K562 (cell line): ENCODE measurements around the gene PDCD1LG2.

Experiments
- CEBPB ChIP-seq: fragments of 450-650 bp; IDR thresholded peaks from 2 replicates; pipeline ENCODE4 v1.6.1; 2016; ENCODE audit warnings: missing genetic modification characterization, missing compliant biosample characterization
- CREB1 ChIP-seq, 2 experiments: sonication (generic) in 1 of 2; formaldehyde crosslinking in 1 of 2; IDR thresholded peaks; 2 replicates each; pipeline versions ENCODE4 v1.6.1 to v1.8.0; 2012 to 2022; ENCODE audit warnings: inconsistent platforms in 1 of 2, mild to moderate bottlenecking in 1 of 2, missing genetic modification reagents in 1 of 2, moderate library complexity in 1 of 2
- ELF1 ChIP-seq: fragments of 200-800 bp; sonication (Bioruptor generic); IDR thresholded peaks from 2 replicates; pipeline ENCODE4 v1.6.1; 2016; ENCODE audit warnings: missing genetic modification characterization, missing compliant biosample characterization
- HNRNPL ChIP-seq: fragments of 200-400 bp; formaldehyde crosslinking; IDR thresholded peaks from 2 replicates; pipeline ENCODE4 v1.6.1; 2017; ENCODE audit warnings: low read depth, mild to moderate bottlenecking, low read length
- KDM1A ChIP-seq, 2 experiments: fragments of 450-650 bp; IDR thresholded peaks; 2 replicates each; pipeline ENCODE4 v1.6.1; 2016; ENCODE audit warnings: mild to moderate bottlenecking in 2 of 2
- KDM5B ChIP-seq: fragments of 200-600 bp; sonication (generic); IDR thresholded peaks from 2 replicates; pipeline ENCODE4 v1.6.1; 2012; ENCODE audit warnings: low read depth, mild to moderate bottlenecking, moderate library complexity, low read length, control low read depth, inconsistent platforms; ENCODE audit not compliant: insufficient replicate concordance
- POLR2AphosphoS2 ChIP-seq: IDR thresholded peaks from 2 replicates; pipeline ENCODE4 v1.6.1; 2012; ENCODE audit warnings: low read length, improper control_type of control experiment
- SAP30 ChIP-seq: fragments of 200-600 bp; sonication (generic); IDR thresholded peaks from 2 replicates; pipeline ENCODE4 v1.6.1; 2012; ENCODE audit warnings: borderline replicate concordance, low read depth, mild to moderate bottlenecking, moderate library complexity, low read length, control low read depth, inconsistent platforms; ENCODE audit not compliant: insufficient read depth, poor library complexity, severe bottlenecking
- XRCC3 ChIP-seq: fragments of 450-650 bp; IDR thresholded peaks from 2 replicates; pipeline ENCODE4 v1.6.1; 2017; ENCODE audit warnings: mild to moderate bottlenecking, moderate library complexity
- TF ChIP-seq, protein P1 (sequence below): sonication (generic); formaldehyde crosslinking; IDR thresholded peaks from 2 replicates; pipeline ENCODE4 v1.9.0; 2022; ENCODE audit warnings: mild to moderate bottlenecking, missing genetic modification reagents

DNA sequence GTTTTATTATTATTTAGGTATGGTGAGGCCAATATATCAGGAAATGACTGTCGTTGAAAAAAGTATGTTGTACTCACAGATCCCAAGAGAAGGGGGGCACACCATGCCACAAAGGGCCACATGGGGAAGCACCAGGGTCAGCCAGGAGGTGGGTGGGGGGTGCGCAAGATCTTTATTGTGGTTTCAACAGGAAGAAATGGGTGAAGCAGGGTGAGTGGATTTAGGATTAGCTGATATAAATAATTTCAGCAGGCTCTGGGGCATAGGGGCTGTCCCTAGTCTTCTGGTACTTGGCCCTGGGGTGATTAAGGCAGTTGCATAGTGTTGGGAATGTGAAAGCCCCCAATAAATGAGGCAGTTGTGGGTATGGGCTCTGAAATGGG lies 8.6 kb downstream of the PDCD1LG2 start:
- TF ChIP-seq CREB1 (IDR thresholded peaks at IDR 0.05): no peak
- TF ChIP-seq CREB1 (CRISPR knock-in tag; IDR thresholded peaks at IDR 0.05): no peak
- no peak for TF ChIP-seq KDM1A (IDR thresholded peaks at IDR 0.05)
- no peak for TF ChIP-seq HNRNPL
- TF ChIP-seq, protein P1, sequence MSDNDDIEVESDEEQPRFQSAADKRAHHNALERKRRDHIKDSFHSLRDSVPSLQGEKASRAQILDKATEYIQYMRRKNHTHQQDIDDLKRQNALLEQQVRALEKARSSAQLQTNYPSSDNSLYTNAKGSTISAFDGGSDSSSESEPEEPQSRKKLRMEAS (CRISPR knock-in tag): no peak
- no peak for TF ChIP-seq CEBPB (tag)
- no peak for TF ChIP-seq ELF1 (tag)
- no peak for TF ChIP-seq SAP30
- no peak for TF ChIP-seq XRCC3
- no peak for TF ChIP-seq KDM5B
- TF ChIP-seq POLR2AphosphoS2: no peak
